K562 (cell line): Measurements from ENCODE around the gene MCFD2. TPM values are rescaled to one million over a fixed set of nuclear protein-coding genes. Genes with fewer than 3 reads are reported as not detected.
A peak's percentile ranks its signal among the peaks of the same experiment; 100 is the strongest.

ENCODE experiments used
- ATAC-seq: fragments of 200-7000 bp; cut with Tn5 transposase; 3 replicates; pipeline ENCODE4 v1.9.1; 2020; ENCODE audit warnings: moderate library complexity
- BruUV-seq: library from RNA; stranded (reverse); fragments of 400-500 nt; replicated peaks from 2 replicates; lab custom pipeline; 2021; lab: Mats Ljungman, UMichigan
- CTCF ChIA-PET: fragments of 300-600 bp; formaldehyde crosslinking; extraction: SDS; loops from one replicate; lab custom pipeline; 2021; ENCODE audit warnings: low intra/inter-chr PET ratio; lab: Yijun Ruan, JAX
- POLR2A ChIA-PET: fragments of 300-600, 350-650 bp; sonication (Branson Sonifier 250); formaldehyde crosslinking; extraction: SDS; loops from one replicate; lab custom pipeline; 2021; ENCODE audit warnings: antibody characterized with exemption, inconsistent platforms; lab: Yijun Ruan, JAX
- DNase-seq, 4 experiments: peaks; one replicate each; pipeline versions ENCODE4 v3.0.0 to v3.0.0-alpha.2; 2011 to 2018; ENCODE audit warnings: low spot score in 3 of 4, mixed read lengths in 3 of 4; ENCODE audit errors: extremely low read depth in 1 of 4
- FAIRE-seq: peaks from 2 replicates; lab custom pipeline; 2011; peaks lifted over from hg19 to GRCh38; lab: Jason Lieb, UNC
- H2AFZ ChIP-seq: 2 replicates; pipeline ENCODE4 v1.6.0; 2011; ENCODE audit warnings: low read depth, low read length, control low read depth, inconsistent platforms
- H3K27ac ChIP-seq: fragments of 200-600 bp; 3 replicates; pipeline ENCODE4 v1.8.0; 2011; ENCODE audit warnings: low read depth, mild to moderate bottlenecking, control low read depth, inconsistent platforms, low read length, moderate library complexity, mixed read lengths; ENCODE audit errors: extremely low read depth
- H3K27me3 ChIP-seq, 2 experiments: fragments of 300-600 bp in 1 of 2; 2 replicates in 1 of 2; 3 replicates in 1 of 2; pipeline versions ENCODE4 v1.6.0 to v1.8.0; 2011; ENCODE audit warnings: inconsistent platforms in 2 of 2, low read length in 2 of 2, mild to moderate bottlenecking in 1 of 2, mixed read lengths in 1 of 2, moderate library complexity in 1 of 2; ENCODE audit not compliant: control insufficient read depth in 2 of 2, insufficient read depth in 2 of 2
- H3K36me3 ChIP-seq: fragments of 300-600 bp; 3 replicates; pipeline ENCODE4 v1.8.0; 2011; ENCODE audit warnings: mild to moderate bottlenecking, low read length, inconsistent platforms; ENCODE audit not compliant: control insufficient read depth, insufficient read depth
- H3K4me1 ChIP-seq, 2 experiments: fragments of 200-600 bp in 1 of 2; replicated peaks in 1 of 2; 2 replicates in 1 of 2; 3 replicates in 1 of 2; pipeline versions ENCODE4 v1.5.1 to v1.8.0; 2011; ENCODE audit warnings: inconsistent platforms in 2 of 2, low read length in 2 of 2, mild to moderate bottlenecking in 1 of 2, mixed read lengths in 1 of 2, moderate library complexity in 1 of 2; ENCODE audit not compliant: control insufficient read depth in 2 of 2, insufficient read depth in 2 of 2
- H3K4me2 ChIP-seq: 2 replicates; pipeline ENCODE4 v1.6.1; 2011; ENCODE audit warnings: low read length, control low read depth, inconsistent platforms, mixed read lengths; ENCODE audit not compliant: insufficient read depth
- H3K4me3 ChIP-seq: fragments of 200-600 bp; sonication (generic), shearing (Covaris generic); 2 replicates; pipeline ENCODE4 v1.5.1; 2016; ENCODE audit warnings: control low read depth, inconsistent platforms
- H3K79me2 ChIP-seq: fragments of 200-600 bp; 3 replicates; pipeline ENCODE4 v1.8.0; 2011; ENCODE audit warnings: low read length, inconsistent platforms; ENCODE audit not compliant: control insufficient read depth, insufficient read depth
- H3K9ac ChIP-seq, 2 experiments: 2 replicates each; pipeline versions ENCODE4 v1.6.0 to v1.6.1; 2011; ENCODE audit warnings: low read depth in 2 of 2, low read length in 2 of 2, control low read depth in 1 of 2, inconsistent platforms in 1 of 2, mild to moderate bottlenecking in 1 of 2, mixed read lengths in 1 of 2; ENCODE audit not compliant: insufficient read depth in 1 of 2
- H3K9me1 ChIP-seq: one replicate; pipeline ENCODE4 v1.6.0; 2011; ENCODE audit warnings: inconsistent platforms, mild to moderate bottlenecking, low read length, moderate library complexity; ENCODE audit not compliant: control insufficient read depth, insufficient read depth
- H3K9me3 ChIP-seq: replicated peaks from 2 replicates; pipeline ENCODE4 v1.5.1; 2011; ENCODE audit warnings: low read depth, low read length, inconsistent platforms; ENCODE audit not compliant: control insufficient read depth, insufficient read depth
- H4K20me1 ChIP-seq: replicated peaks from 2 replicates; pipeline ENCODE4 v1.6.1; 2011; ENCODE audit warnings: low read length, inconsistent platforms, mixed read lengths; ENCODE audit not compliant: control insufficient read depth, insufficient read depth
- BCL6 ChIP-seq: fragments of 250-450 bp; sonication (Bioruptor Pico); IDR thresholded peaks from 2 replicates; pipeline ENCODE4 v1.4.0; 2020
- EGR1 ChIP-seq: fragments of 450-650 bp; conservative IDR thresholded peaks from 2 replicates; pipeline ENCODE4 v1.6.1; 2017; ENCODE audit warnings: mild to moderate bottlenecking
- STAT5A ChIP-seq: IDR thresholded peaks from 2 replicates; pipeline ENCODE4 v1.6.1; 2012; ENCODE audit warnings: low read length, inconsistent platforms, borderline replicate concordance
- TRIM24 ChIP-seq, 2 experiments: fragments of 450-650 bp; IDR thresholded peaks; 2 replicates each; pipeline ENCODE4 v1.6.1; 2016
- TRIM28 ChIP-seq: fragments of 450-650 bp; IDR thresholded peaks from 2 replicates; pipeline ENCODE4 v1.6.1; 2017
- ZNF146 ChIP-seq: IDR thresholded peaks from one replicate; pipeline ENCODE4 v1.6.1; 2018; ENCODE audit warnings: missing compliant biosample characterization; ENCODE audit not compliant: unreplicated experiment
- WGBS: fragments of 100-300 bp; shearing (Covaris generic); methylation state at CpG from one replicate; pipeline ENCODE4 v1.1.6; 2016; ENCODE audit warnings: low coverage, mixed read lengths; ENCODE audit not compliant: insufficient coverage; ENCODE audit errors: missing lambda C conversion rate; 5-methylcytosine and 5-hydroxymethylcytosine counted together
- in situ Hi-C: fragments of 300-500 bp; cut with MboI; formaldehyde crosslinking; loops from 4 replicates; pipeline ENCODE4 v1.15.0; 2018; ENCODE audit warnings: inconsistent platforms, mixed read lengths
- intact Hi-C: fragments of 100-400 bp; cut with micrococcal nuclease; formaldehyde crosslinking; loops from 2 replicates; pipeline ENCODE4 v1.14.2; 2022
- polyA plus RNA-seq, 8 experiments: library from polyadenylated mRNA; depleted of rRNA in 4 of 8; stranded (reverse) in 5 of 8; unstranded in 3 of 8; fragments of >200 nt; fragmentation: Nextera tagmentation in 2 of 8; fragmentation: Illumina TruSeq in 1 of 8; extraction: Ambion mirVana in 2 of 8; extraction: Trizol in 1 of 8; gene quantifications; 2 replicates each; pipeline versions ENCODE4 v1.2.1 to v1.2.3, GENCODE V29; 2011 to 2014; ENCODE audit warnings: inconsistent platforms in 1 of 8, missing spikeins in 1 of 8
- total RNA-seq, 7 experiments: library from RNA; depleted of rRNA in 6 of 7; stranded (reverse); fragments of >200 nt in 6 of 7; fragmentation: Illumina TruSeq in 2 of 7; extraction: Trizol in 2 of 7; gene quantifications; 2 replicates each; pipeline versions ENCODE4 v1.2.1 to v1.2.3, GENCODE V29; 2011 to 2021; ENCODE audit warnings: low replicate concordance in 1 of 7
- TF ChIP-seq, protein P1 (sequence below): fragments of 250-450 bp; sonication (Bioruptor Pico); IDR thresholded peaks from 2 replicates; pipeline ENCODE4 v1.5.0; 2020; ENCODE audit warnings: mild to moderate bottlenecking
- TF ChIP-seq, protein P2 (sequence below): fragments of 200-800 bp; sonication (Bioruptor generic); IDR thresholded peaks from 2 replicates; pipeline ENCODE4 v1.6.1; 2017; ENCODE audit warnings: missing genetic modification characterization, missing compliant biosample characterization
- TF ChIP-seq, protein P3 (sequence below): IDR thresholded peaks from 2 replicates; pipeline ENCODE4 v1.6.1; 2012; ENCODE audit warnings: low read depth, low read length, improper control_type of control experiment, borderline replicate concordance
- TF ChIP-seq, protein P4 (sequence below): fragments of 250-450 bp; sonication (Bioruptor Pico); IDR thresholded peaks from 2 replicates; pipeline ENCODE4 v1.8.0; 2021; ENCODE audit warnings: moderate library complexity, mild to moderate bottlenecking, inconsistent platforms

The MCFD2 gene
- total and polyA plus RNA-seq, 9 of the 15 experiments (the other 6 are each of a cell fraction or from before 2014, with no cell fraction given), result 78.6 to 237 (median 123) TPM

DNA sequence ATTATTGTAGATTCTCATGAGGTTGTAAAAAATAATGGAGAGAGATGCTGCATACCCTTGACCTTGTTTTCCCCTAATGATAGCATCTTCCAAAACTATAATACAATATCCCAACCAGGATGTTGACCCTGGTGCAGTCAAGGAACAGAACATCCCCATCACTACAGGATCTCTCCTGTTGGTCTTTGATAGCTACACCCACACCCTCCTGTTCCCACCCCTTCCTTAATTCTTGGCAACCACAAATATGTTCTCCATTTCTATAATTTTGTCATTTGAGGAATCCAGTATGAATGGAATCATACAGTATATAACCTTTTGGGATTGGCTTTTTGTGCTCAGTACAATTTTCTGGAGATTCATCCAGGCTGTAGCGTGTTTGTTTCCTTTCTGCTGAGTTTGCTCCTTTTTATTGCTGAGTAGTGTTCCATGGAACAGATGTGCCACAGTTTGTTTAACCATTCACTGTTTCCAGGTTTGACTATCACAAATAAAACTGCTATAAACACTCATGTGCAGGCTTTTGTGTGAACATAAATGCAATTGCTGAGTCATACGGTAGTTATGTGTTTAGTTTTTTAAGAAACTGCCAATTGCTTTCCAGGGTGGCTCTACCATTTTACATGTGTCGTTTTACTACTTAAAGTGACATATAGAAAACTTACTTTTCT lies 22.2 kb downstream of the MCFD2 start (continued):
- TF ChIP-seq, protein P1, sequence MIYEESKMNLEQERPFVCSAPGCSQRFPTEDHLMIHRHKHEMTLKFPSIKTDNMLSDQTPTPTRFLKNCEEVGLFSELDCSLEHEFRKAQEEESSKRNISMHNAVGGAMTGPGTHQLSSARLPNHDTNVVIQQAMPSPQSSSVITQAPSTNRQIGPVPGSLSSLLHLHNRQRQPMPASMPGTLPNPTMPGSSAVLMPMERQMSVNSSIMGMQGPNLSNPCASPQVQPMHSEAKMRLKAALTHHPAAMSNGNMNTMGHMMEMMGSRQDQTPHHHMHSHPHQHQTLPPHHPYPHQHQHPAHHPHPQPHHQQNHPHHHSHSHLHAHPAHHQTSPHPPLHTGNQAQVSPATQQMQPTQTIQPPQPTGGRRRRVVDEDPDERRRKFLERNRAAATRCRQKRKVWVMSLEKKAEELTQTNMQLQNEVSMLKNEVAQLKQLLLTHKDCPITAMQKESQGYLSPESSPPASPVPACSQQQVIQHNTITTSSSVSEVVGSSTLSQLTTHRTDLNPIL, result no peak
- TF ChIP-seq ZNF146 (peak; percentile 58), EGR1 (0 out of 2 replicates have a peak, but pooled peaks have one; percentile 8)
- TF ChIP-seq, protein P2, sequence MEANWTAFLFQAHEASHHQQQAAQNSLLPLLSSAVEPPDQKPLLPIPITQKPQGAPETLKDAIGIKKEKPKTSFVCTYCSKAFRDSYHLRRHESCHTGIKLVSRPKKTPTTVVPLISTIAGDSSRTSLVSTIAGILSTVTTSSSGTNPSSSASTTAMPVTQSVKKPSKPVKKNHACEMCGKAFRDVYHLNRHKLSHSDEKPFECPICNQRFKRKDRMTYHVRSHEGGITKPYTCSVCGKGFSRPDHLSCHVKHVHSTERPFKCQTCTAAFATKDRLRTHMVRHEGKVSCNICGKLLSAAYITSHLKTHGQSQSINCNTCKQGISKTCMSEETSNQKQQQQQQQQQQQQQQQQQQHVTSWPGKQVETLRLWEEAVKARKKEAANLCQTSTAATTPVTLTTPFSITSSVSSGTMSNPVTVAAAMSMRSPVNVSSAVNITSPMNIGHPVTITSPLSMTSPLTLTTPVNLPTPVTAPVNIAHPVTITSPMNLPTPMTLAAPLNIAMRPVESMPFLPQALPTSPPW (CRISPR knock-in tag), result no peak

DNA sequence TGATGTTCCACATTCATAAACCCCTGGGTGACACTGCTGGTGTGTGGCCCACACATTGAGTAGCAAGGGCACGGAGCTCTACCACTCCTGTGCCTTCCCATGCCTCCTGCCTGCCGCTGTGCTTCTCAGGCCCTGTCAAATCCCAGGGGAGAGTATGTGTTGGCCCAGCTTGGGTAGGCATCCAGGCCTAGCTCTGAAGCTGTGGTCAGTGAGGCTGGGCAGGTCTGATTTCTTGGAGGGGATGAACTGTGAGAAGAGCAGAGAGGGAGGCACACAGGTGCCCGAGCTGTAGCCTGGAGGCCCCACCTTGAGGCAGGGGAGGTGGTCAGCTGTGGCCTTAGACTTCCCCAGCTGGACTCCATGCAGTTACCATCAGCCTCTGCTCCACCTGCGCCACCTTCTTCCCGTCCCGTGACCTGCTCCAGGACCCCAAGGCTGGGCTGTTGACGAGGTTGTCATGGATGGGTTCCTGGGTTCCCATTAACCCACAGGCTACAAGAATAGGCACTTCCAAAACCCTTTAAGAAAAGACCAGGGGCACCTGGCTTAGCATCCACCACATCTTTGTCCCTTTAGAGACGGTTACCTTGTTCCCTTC lies 23.6 kb downstream of the MCFD2 start:
- Histone ChIP-seq H3K27me3 (peaks cover 3 to 6% of the 10 kb centered on the region in 2 experiments; a peak in 4 of 5 replicates), H3K79me2 (no peaks in the 10 kb centered on the region), H3K27ac (no peak overlapping the region), H3K4me1 (no peaks in the 10 kb centered on the region), H2AFZ (no peak overlapping the region), H3K4me2 (no peak overlapping the region), H3K9me3 (no peaks in the 10 kb centered on the region), H3K36me3 (no peaks in the 10 kb centered on the region), H4K20me1 (no peaks in the 10 kb centered on the region), H3K9me1 (no peaks in the 10 kb centered on the region), H3K9ac (peak overlapping the region in 1 of 2 experiments; percentile 51; a peak in 2 of 4 replicates), H3K4me3 (no peak overlapping the region)
- in situ Hi-C loops (loop anchor here (10.0 kb wide), 1 partner anchor 897 kb away; no protein-coding TSS in a partner anchor), intact Hi-C loops (no loop called here)
- FAIRE-seq (no peak), DNase-seq (no peak), ATAC-seq (no peak)
- ChIA-PET POLR2A (no interaction called here), CTCF (no interaction called here)
- BruUV-seq, result no TSS peak
- TF ChIP-seq, protein P3, sequence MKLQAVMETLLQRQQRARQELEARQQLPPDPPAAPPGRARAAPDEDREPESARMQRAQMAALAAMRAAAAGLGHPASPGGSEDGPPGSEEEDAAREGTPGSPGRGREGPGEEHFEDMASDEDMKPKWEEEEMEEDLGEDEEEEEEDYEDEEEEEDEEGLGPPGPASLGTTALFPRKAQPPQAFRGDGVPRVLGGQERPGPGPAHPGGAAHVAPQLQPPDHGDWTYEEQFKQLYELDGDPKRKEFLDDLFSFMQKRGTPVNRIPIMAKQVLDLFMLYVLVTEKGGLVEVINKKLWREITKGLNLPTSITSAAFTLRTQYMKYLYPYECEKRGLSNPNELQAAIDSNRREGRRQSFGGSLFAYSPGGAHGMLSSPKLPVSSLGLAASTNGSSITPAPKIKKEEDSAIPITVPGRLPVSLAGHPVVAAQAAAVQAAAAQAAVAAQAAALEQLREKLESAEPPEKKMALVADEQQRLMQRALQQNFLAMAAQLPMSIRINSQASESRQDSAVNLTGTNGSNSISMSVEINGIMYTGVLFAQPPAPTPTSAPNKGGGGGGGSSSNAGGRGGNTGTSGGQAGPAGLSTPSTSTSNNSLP, result no peak
- no peak for TF ChIP-seq STAT5A
- no peak for TF ChIP-seq TRIM28
- TF ChIP-seq BCL6 (CRISPR knock-in tag), result no peak
- no peak for TF ChIP-seq TRIM24 (IDR thresholded peaks at IDR 0.05)
- TF ChIP-seq, protein P4, sequence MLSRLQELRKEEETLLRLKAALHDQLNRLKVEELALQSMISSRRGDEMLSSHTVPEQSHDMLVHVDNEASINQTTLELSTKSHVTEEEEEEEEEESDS (CRISPR knock-in tag), result no peak
- 69% methylated on average over 8 of the region's 8 CpGs for WGBS
